ENCODE data around the gene SOWAHC.
"Not testable (repeated sequence)": the region's sequence is repeated elsewhere in the genome, so short reads cannot be mapped to it uniquely, and the experiment has no call there.

The SOWAHC gene

GRCh38 chr2:109614715-109615636 is 812 bp downstream of the SOWAHC start:
- DNase-seq (ENCODE audit: low read depth in 4 of 4, low spot score in 1 of 4) = no peak

GRCh38 chr2:109615637-109616144 is 1.5 kb downstream of the SOWAHC start:
- no peak for DNase-seq (ENCODE audit: low read depth in 4 of 4, low spot score in 1 of 4)

GRCh38 chr2:109616184-109616583 is 2.0 kb downstream of the SOWAHC start:
- no peak for DNase-seq (ENCODE audit: low read depth in 4 of 4, low spot score in 1 of 4)

DNA sequence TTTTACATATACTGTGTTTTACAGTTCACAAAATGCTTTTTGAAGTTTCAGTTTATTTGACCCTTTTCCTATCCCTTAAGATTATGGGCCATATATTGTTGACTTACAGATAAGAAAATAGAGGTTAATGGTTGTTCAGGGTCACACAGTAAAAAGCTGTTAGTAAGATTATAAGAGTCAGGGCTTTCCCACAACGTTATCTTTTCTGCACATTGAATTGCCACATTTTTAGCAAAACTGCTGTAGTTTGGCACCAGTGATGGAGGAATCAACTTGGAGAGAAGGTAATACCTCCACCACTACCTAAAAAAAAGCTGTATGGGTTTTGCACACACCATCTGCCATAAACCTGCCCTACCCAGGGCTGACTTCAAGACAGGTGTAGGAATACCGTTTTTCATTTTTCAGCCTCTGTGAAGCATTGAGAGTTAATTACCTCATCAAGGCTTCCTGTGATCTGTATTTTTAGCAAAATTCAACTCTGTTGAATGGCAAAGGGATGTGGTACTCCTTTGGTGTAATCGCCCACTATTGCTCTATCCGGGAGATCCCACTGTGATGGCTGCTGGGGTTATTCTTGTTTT is 5.0 kb downstream of the SOWAHC start:
- no peak for DNase-seq (ENCODE audit: low read depth in 4 of 4, low spot score in 1 of 4)

DNA sequence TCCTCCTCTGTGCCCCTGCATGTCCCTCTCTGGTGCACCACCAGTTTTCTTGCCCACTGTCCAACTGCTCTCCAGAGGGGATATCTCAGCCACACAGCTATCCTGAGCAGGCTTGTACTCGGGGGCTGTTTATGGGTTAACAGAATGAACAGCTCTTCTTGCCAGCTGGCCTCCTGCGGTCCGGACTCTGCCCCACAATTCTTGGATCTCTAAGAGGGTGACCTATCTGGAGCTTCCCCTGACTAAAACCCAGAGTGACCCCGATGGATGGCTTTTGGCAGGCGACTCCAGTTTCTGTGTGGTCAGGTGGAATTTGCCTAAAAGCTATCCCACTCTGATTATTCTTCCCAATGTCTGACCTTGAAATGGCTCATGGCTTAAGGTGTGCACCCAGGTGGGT is 9.1 kb downstream of the SOWAHC start:
- DNase-seq (ENCODE audit: low read depth in 4 of 4, low spot score in 1 of 4) = no peak

DNA sequence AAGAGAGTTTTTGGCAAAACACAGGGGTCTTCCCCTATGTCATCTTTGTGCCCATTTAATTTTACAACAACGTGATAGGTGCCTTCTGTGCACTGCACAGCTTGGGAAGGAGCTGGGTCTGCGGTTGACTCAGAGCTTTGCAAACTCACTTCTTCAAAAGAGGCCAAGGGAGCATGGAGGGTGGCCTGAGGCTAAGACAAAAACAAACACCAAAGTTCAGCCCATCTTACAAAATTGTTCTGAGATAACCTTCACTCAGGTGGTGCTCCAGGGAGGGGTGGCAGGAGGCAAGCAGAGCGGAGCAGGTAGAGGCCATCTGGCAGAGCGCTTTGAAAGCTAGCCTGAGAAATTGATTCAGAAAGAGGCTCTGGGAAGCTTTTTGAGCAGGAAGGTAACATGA is 9.8 kb downstream of the SOWAHC start:
- no peak for DNase-seq (ENCODE audit: low read depth in 4 of 4, low spot score in 1 of 4)

- no peak for DNase-seq (ENCODE audit: low read depth in 4 of 4, low spot score in 1 of 4)
Observed at GRCh38 chr2:109624339-109624738, 10.2 kb downstream of the SOWAHC start.

DNA sequence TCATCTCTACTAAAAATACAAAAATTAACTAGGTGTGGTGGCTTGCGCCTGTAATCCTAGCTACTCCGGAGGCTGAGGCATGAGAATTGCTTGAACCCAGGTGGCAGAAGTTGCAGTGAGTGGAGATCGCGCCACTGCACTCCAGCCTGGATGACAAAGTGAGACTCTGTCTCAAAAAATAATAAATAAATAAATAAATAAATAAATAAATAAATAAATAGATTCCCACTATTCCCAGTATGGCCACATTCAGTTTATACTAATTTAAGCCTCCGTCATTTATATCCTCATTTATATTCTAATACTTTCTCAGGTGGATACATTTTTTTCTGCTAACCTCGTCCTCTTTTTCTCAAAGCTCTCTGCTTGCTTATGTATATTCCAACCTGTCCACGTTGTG is 14.2 kb downstream of the SOWAHC start:
- not testable (repeated sequence) for DNase-seq (ENCODE audit: low read depth in 4 of 4, low spot score in 1 of 4)

- DNase-seq (ENCODE audit: low read depth in 4 of 4, low spot score in 1 of 4) = no peak
Observed at GRCh38 chr2:109629867-109630266, 15.7 kb downstream of the SOWAHC start.

DNA sequence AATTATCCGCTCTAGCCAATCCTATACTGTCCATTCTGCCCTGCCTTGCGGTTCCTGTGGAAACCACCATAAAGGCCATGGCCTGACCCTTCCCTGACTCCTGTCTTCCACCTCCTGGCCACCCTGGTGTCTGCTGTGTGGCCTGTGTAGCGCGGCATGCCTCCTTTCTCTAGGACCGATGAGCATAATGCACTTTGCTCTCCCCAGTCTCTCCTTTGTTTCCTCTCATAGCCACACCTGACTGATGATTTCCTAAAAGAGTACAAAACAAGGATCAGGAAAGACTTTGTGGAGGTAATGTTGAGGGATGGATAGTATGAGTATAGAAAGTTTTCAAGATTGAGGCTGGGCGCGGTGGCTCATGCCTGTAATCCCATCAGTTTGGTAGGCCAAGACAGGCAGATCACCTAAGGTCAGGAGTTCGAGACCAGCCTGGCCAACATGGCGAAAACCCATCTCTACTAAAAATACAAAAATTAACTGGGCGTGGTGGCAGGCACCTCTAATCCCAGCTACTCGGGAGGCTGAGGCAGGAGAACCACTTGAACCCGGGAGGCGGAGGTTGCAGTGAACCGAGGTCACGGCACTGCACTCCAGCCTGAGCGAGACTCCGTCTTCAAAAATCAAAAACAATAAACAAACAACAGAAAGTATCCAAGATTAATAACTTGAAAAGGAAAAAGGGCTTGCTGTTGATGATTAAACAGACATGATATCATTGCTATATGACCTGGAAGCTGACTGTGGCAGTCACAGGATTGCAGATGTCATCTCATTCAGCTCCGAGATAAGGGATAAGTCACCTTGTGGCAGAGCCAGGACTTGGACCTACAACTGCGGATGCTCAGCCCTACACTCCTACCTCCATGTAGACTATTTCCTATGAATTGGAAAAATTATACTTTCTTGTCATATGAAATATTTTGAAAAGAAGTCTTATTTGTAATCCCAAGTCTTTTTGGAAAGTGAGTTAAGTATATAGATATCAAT is 16.6 kb downstream of the SOWAHC start:
- no peak for DNase-seq (ENCODE audit: low read depth in 4 of 4, low spot score in 1 of 4)

DNA sequence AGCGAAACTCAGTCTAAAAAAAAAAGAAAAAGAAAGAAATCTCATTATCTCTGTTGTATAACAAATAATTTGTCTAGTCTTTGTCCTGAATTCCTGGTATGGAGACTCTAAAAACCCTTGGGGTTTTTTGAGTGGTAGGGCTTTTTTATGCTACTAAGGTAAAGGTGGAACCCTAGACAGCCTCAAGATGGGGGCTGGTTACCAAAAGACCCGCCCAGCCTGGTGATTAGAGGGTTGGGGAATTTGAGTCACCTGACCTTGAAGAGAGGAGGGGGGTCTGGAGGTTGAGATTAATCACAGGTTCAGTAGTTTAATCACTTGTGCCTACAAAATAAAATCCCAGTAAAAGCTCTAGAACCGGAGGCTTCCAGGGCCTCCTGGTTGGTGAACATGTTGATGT is 17.6 kb downstream of the SOWAHC start:
- DNase-seq (ENCODE audit: low read depth in 4 of 4, low spot score in 1 of 4) = no peak

DNA sequence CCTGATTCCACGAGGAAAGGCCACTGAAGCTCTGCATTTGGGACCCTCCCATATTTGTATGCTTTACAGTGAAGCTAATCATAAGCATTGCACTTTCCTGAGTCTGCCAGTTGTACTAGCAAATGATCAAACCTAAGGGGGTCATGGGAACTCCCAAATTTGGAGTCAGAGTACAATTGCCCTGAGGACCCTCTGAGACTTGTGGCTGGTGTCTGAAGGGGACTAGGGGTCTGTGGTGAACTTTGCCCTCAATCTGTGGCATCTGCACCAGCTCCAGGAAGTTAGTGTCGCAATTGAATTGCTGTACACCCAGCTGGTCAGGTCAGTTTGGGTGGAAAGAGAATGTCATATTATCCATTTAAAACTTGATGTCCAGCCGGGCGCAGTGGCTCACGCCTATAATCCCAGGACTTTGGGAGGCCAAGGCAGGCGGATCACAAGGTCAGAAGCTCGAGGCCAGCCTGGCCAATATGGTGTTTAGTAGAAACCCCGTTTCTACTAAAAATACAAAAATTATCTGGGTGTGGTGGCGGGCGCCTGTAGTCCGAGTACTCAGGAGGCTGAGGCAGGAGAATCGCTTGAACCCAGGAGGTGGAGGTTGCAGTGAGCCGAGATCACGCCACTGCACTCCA is 18.1 kb downstream of the SOWAHC start:
- no peak for DNase-seq (ENCODE audit: low read depth in 4 of 4, low spot score in 1 of 4)

DNA sequence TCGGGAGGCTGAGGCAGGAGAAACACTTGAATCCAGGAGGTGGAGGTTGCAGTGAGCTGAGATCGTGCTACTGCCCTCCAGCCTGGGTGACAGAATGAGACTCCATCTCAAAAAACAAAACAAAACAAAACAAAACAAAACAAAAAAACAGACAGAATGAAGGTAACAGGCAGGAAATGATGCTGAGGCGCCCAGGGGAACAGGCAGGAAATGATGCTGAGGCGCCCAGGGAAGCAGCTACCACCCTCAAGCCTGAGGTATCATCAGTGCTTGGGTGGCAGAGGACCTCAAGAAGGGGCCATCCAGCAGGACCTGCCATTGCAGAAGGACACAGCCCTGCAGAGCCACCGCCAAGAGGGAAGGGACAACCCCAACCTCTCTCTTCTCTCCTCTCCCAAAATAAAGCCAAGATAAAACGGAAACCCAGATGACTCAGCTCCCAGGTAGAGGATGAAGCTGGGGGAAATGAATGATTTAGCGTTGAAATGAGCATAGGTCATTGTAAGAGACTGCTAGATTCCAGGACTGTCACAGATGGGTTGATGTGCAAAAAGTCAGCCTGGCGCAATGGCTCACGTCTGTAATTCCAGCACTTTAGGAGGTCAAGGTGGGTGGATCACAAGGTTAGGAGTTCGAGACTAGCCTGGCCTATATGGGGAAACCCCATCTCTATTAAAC is 19.3 kb downstream of the SOWAHC start:
- no peak for DNase-seq (ENCODE audit: low read depth in 4 of 4, low spot score in 1 of 4)

DNA sequence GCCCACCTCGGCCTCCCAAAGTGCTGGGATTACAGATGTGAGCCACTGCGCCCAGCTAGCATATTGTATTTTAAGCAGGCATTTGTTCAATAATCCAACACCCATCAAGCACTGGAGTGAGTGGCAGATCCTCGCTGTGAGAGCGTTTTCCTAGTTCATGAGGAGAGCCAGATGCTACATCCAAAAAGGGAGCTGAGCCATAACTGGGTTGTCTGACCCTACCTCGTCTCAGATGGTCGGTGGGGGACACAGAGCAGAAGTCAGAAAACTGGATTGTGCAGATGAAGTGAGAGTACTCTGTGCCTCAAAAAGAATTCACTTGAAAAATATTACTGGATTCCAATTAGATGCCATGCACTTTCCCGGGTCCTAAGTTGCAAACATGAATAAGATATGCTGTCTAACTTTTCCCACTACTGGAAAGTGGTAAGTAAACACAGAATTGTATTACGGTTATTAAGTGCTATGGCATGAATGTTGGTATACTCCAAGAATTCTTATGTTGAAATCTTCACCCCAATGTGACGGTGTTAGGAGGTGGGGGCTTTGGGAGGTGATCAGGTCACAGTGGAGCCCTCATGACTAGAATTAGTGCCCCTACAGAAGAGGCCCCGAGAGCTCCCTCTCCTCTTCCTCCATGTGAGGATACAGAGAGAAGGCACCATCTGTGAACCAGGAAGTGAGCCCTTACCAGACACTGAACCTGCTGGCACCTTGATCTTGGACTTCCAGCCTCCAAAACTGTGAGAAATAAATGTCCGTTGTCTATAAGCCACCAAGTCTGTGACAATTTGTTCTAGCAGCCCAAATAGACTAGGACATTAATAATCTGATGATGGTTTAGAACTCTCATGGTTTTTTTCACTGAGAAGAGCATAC is 21.5 kb downstream of the SOWAHC start:
- DNase-seq (ENCODE audit: low read depth in 4 of 4, low spot score in 1 of 4) = no peak

- DNase-seq (ENCODE audit: low read depth in 4 of 4, low spot score in 1 of 4) = no peak
Observed at GRCh38 chr2:109636317-109636716, 22.2 kb downstream of the SOWAHC start.

DNA sequence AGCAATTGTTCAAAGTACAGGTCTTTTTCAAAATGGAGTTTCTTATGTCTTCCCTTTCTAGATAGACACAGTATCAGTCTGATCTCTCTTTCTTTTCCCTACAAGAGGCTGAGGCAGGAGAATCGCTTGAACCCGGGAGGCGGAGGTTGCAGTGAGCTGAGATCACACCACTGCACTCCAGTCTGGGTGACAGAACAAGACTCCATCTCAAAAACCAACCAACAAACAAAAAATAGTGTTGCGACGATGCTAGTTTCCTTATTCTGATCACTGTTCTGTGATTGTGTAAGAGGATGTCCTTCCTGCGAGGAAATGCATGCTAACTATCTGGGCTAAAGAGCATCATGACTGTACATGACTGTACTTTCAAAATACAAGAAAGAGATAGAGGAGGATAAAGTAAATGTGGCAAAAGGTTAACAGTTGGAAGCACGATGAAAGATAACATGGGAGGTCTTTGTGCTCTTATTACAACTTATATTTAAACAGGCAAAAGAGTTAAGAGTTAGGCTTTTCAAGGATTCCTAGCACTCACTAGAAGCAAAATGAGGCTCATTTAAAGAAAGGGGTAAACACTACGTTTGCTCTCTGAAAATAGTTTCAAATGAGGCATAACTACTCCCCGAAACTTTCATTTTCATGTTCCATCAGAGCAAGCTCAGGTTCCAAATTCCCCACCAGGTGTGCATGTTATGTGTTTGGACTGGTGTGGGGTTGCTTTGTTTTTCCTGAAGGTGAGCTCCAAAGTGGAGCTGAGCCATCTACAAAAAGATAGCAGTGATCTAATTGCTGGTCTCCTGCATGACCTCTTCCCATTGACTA is 23.8 kb downstream of the SOWAHC start:
- DNase-seq (ENCODE audit: low read depth in 4 of 4, low spot score in 1 of 4) = no peak

DNA sequence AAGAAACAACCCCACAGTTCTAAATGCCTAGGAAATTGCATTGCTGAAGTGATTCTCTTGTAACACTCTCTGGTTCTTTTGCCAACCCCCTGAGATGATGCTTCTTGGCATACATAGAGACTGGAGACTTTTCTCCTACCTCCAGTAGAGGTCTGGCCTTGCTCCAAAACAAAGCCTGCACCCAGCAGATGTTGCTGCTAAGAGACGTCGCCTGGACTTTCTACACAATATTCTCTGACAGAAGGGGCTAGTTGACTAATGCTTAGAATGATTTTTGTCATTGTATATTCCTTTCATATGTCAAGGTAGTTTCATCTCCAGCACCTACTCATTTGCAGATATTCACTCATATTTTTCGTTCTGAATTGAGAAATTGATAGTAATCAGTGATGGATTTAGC is 24.6 kb downstream of the SOWAHC start:
- DNase-seq (ENCODE audit: low read depth in 4 of 4, low spot score in 1 of 4) = no peak

DNA sequence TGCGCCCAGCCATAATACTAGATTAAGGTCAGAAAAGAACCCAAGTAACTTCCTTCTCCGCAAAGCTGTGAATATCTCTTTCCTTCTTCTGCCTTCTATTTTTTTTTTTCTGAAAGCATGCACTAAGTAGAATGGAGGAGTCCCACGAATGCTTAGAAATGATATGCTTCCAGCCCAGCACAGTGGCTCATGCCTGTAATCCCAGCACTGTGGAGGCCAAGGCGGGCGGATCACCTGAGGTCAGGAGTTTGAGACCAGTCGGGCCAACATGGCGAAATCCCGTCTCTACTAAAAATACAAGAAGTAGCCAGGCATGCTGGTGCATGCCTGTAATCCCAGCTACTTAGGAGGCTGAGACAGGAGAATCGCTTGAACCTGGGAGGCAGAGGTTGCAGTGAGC is 25.8 kb downstream of the SOWAHC start:
- not testable (repeated sequence) for DNase-seq (ENCODE audit: low read depth in 4 of 4, low spot score in 1 of 4)

All from stimulated activated CD4-positive, alpha-beta T cell treated with anti-CD3 and anti-CD28 coated beads, Interleukin-1b, Interleukin-23, amount 100 ng/mL, for 24 hours (primary cell).